Measurements from ENCODE around the gene ELN. TPM values are rescaled to one million over a fixed set of nuclear protein-coding genes. Genes with fewer than 3 reads are reported as not detected.

ELN gene
- total and polyA plus RNA-seq, 2 donors (not counting 1 experiment from before 2014, with no cell fraction given): 2.1 to 11.0 TPM

DNA sequence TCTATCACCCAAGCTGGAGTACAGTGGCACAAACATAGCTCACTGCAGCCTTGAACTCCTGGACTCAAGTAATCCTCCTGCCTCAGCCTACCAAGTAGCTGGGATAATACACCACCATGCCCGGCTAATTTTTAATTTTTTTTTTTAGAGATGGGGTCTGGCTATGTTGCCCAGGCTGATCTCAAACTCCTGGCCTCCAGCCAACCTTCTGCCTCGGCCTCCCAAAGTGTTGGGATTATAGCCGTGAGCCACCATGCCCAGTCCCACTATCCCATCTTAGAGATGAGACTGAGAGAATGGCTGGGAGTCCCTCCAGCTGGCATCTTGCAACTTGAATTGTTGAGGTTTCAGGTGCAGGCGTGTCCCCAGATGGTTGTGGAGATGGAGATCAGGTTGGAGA lies 40.7 kb upstream of the ELN start:
- no peak overlapping the region for H3K4me3 ChIP-seq (replicated peaks in 1 of 4; ENCODE audit: control extremely low read depth in 1 of 4, insufficient read depth in 1 of 4, low read depth in 3 of 4, low read length in 4 of 4)
- H3K4me2 ChIP-seq (ENCODE audit: extremely low read depth, insufficient read depth, low read length): no peak overlapping the region
- H3K79me2 ChIP-seq (ENCODE audit: control insufficient read depth, insufficient read depth, low read length): no peaks in the 10 kb centered on the region
- H3K27ac ChIP-seq (ENCODE audit: insufficient read depth, low read length): no peak overlapping the region
- DNase-seq (ENCODE audit: low read depth in 2 of 2): no peak
- H3K27me3 ChIP-seq (ENCODE audit: control insufficient read depth, insufficient read depth, low read length): no peaks in the 10 kb centered on the region
- no peak overlapping the region for H3K9ac ChIP-seq (ENCODE audit: insufficient read depth, low read length)
- H4K20me1 ChIP-seq (ENCODE audit: control insufficient read depth, extremely low read depth, insufficient read depth, low read length): no peaks in the 10 kb centered on the region
- peaks cover 6% of the 10 kb centered on the region for H3K4me1 ChIP-seq (ENCODE audit: control insufficient read depth, extremely low read depth, insufficient read depth, low read length)
- no peaks in the 10 kb centered on the region for H3K36me3 ChIP-seq (ENCODE audit: control insufficient read depth, insufficient read depth, low read length)
- H2AFZ ChIP-seq (ENCODE audit: low read length): no peak overlapping the region
- no peaks in the 10 kb centered on the region for H3K9me3 ChIP-seq (ENCODE audit: control insufficient read depth, insufficient read depth, low read depth, low read length)
- TF ChIP-seq, protein P1, sequence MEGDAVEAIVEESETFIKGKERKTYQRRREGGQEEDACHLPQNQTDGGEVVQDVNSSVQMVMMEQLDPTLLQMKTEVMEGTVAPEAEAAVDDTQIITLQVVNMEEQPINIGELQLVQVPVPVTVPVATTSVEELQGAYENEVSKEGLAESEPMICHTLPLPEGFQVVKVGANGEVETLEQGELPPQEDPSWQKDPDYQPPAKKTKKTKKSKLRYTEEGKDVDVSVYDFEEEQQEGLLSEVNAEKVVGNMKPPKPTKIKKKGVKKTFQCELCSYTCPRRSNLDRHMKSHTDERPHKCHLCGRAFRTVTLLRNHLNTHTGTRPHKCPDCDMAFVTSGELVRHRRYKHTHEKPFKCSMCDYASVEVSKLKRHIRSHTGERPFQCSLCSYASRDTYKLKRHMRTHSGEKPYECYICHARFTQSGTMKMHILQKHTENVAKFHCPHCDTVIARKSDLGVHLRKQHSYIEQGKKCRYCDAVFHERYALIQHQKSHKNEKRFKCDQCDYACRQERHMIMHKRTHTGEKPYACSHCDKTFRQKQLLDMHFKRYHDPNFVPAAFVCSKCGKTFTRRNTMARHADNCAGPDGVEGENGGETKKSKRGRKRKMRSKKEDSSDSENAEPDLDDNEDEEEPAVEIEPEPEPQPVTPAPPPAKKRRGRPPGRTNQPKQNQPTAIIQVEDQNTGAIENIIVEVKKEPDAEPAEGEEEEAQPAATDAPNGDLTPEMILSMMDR (conservative IDR thresholded peaks at IDR 0.05 in 1 of 2, IDR thresholded peaks at IDR 0.05 in 1 of 2; ENCODE audit: low read depth in 1 of 2, low read length in 2 of 2): no peak
- no peak for TF ChIP-seq EZH2 (IDR thresholded peaks at IDR 0.05; ENCODE audit: low read length, missing control alignments)

DNA sequence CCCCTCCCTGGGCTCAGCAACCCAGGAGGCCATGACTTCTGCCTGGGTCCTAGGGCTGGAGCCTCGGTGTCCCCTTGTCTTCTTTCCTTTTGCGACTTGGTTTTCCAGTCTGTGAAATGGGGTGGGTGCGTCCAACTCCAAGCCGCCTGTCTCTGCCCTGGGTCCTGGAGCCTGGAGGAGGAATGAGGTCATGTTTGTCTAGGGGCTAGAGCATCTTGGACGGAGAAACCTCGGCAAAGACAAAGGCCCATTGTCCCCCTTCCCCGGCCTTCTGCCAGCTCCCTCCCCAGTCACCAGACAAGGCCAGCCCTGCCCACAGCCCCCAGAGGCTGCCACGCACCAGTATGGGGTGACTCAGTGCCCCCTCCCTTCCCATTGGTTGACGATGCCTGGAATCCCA lies 39.8 kb upstream of the ELN start:
- Histone ChIP-seq H3K27ac (ENCODE audit: insufficient read depth, low read length) (no peak overlapping the region), H3K4me3 (replicated peaks in 1 of 4; ENCODE audit: control extremely low read depth in 1 of 4, insufficient read depth in 1 of 4, low read depth in 3 of 4, low read length in 4 of 4) (no peak overlapping the region), H3K79me2 (ENCODE audit: control insufficient read depth, insufficient read depth, low read length) (no peaks in the 10 kb centered on the region), H3K4me1 (ENCODE audit: control insufficient read depth, extremely low read depth, insufficient read depth, low read length) (peaks cover 8% of the 10 kb centered on the region), H3K36me3 (ENCODE audit: control insufficient read depth, insufficient read depth, low read length) (no peaks in the 10 kb centered on the region), H3K4me2 (ENCODE audit: extremely low read depth, insufficient read depth, low read length) (no peak overlapping the region), H3K27me3 (ENCODE audit: control insufficient read depth, insufficient read depth, low read length) (no peaks in the 10 kb centered on the region), H3K9me3 (ENCODE audit: control insufficient read depth, insufficient read depth, low read depth, low read length) (no peaks in the 10 kb centered on the region), H2AFZ (ENCODE audit: low read length) (no peak overlapping the region), H4K20me1 (ENCODE audit: control insufficient read depth, extremely low read depth, insufficient read depth, low read length) (no peaks in the 10 kb centered on the region), H3K9ac (ENCODE audit: insufficient read depth, low read length) (no peak overlapping the region)
- peak in 1 of 2 donors; percentile 74 for DNase-seq (ENCODE audit: low read depth in 2 of 2)
- TF ChIP-seq EZH2 (IDR thresholded peaks at IDR 0.05; ENCODE audit: low read length, missing control alignments): no peak
- TF ChIP-seq, protein P1 (conservative IDR thresholded peaks at IDR 0.05 in 1 of 2, IDR thresholded peaks at IDR 0.05 in 1 of 2; ENCODE audit: low read depth in 1 of 2, low read length in 2 of 2): no peak

- no peak overlapping the region for H2AFZ ChIP-seq (ENCODE audit: low read length)
- H3K4me1 ChIP-seq (ENCODE audit: control insufficient read depth, extremely low read depth, insufficient read depth, low read length): peaks cover 6% of the 10 kb centered on the region
- no peak for TF ChIP-seq EZH2 (IDR thresholded peaks at IDR 0.05; ENCODE audit: low read length, missing control alignments)
- TF ChIP-seq, protein P1 (conservative IDR thresholded peaks at IDR 0.05 in 1 of 2, IDR thresholded peaks at IDR 0.05 in 1 of 2; ENCODE audit: low read depth in 1 of 2, low read length in 2 of 2): no peak
- H3K4me3 ChIP-seq (replicated peaks in 1 of 4; ENCODE audit: control extremely low read depth in 1 of 4, insufficient read depth in 1 of 4, low read depth in 3 of 4, low read length in 4 of 4): no peak overlapping the region
- no peak overlapping the region for H3K27ac ChIP-seq (ENCODE audit: insufficient read depth, low read length)
- H3K9me3 ChIP-seq (ENCODE audit: control insufficient read depth, insufficient read depth, low read depth, low read length): no peaks in the 10 kb centered on the region
- H3K4me2 ChIP-seq (ENCODE audit: extremely low read depth, insufficient read depth, low read length): no peak overlapping the region
- H3K79me2 ChIP-seq (ENCODE audit: control insufficient read depth, insufficient read depth, low read length): no peaks in the 10 kb centered on the region
- H3K9ac ChIP-seq (ENCODE audit: insufficient read depth, low read length): no peak overlapping the region
- DNase-seq (ENCODE audit: low read depth in 2 of 2): peak in 1 of 2 donors; percentile 33
- H4K20me1 ChIP-seq (ENCODE audit: control insufficient read depth, extremely low read depth, insufficient read depth, low read length): no peaks in the 10 kb centered on the region
- no peaks in the 10 kb centered on the region for H3K27me3 ChIP-seq (ENCODE audit: control insufficient read depth, insufficient read depth, low read length)
- no peaks in the 10 kb centered on the region for H3K36me3 ChIP-seq (ENCODE audit: control insufficient read depth, insufficient read depth, low read length)
Observed at GRCh38 chr7:73991522-73992100, 36.4 kb upstream of the ELN start.

Measured in fibroblast of lung (primary cell).